A549 (cell line): ENCODE measurements around the gene RUFY2.
A peak's percentile ranks its signal among the peaks of the same experiment; 100 is the strongest.

ENCODE experiments used
- CEBPB ChIP-seq, 2 experiments: fragments of >200 bp in 1 of 2; sonication (Bioruptor Twin) in 1 of 2; formaldehyde crosslinking in 1 of 2; IDR thresholded peaks; 2 replicates each; pipeline ENCODE4 v1.6.1; 2012 to 2016
- EHF ChIP-seq: fragments of 250-450 bp; sonication (Bioruptor Pico); IDR thresholded peaks from 2 replicates; pipeline ENCODE4 v1.5.0; 2020; ENCODE audit warnings: mild to moderate bottlenecking
- JUNB ChIP-seq: fragments of >200 bp; sonication (Bioruptor Twin); formaldehyde crosslinking; IDR thresholded peaks from 2 replicates; pipeline ENCODE4 v1.6.1; 2016
- RCOR1 ChIP-seq: fragments of 150-350 bp; IDR thresholded peaks from 2 replicates; pipeline ENCODE4 v1.6.1; 2014; ENCODE audit warnings: antibody characterized with exemption, low read length, low read depth
- SMC3 ChIP-seq: fragments of >200 bp; sonication (Bioruptor Twin); formaldehyde crosslinking; IDR thresholded peaks from 3 replicates; pipeline ENCODE4 v1.6.1; 2018; ENCODE audit warnings: inconsistent platforms
- TF ChIP-seq, protein P1 (sequence below): fragments of >200 bp; sonication (Bioruptor Twin); formaldehyde crosslinking; IDR thresholded peaks from 3 replicates; pipeline ENCODE4 v1.5.1; 2016
- TF ChIP-seq, protein P2 (sequence below): IDR thresholded peaks from 2 replicates; pipeline ENCODE4 v1.6.1; 2012
- TF ChIP-seq, protein P3 (sequence below): fragments of 200-600 bp; sonication (generic); IDR thresholded peaks from 2 replicates; pipeline ENCODE4 v1.6.1; 2016; ENCODE audit warnings: antibody characterized with exemption, mild to moderate bottlenecking, moderate library complexity

DNA sequence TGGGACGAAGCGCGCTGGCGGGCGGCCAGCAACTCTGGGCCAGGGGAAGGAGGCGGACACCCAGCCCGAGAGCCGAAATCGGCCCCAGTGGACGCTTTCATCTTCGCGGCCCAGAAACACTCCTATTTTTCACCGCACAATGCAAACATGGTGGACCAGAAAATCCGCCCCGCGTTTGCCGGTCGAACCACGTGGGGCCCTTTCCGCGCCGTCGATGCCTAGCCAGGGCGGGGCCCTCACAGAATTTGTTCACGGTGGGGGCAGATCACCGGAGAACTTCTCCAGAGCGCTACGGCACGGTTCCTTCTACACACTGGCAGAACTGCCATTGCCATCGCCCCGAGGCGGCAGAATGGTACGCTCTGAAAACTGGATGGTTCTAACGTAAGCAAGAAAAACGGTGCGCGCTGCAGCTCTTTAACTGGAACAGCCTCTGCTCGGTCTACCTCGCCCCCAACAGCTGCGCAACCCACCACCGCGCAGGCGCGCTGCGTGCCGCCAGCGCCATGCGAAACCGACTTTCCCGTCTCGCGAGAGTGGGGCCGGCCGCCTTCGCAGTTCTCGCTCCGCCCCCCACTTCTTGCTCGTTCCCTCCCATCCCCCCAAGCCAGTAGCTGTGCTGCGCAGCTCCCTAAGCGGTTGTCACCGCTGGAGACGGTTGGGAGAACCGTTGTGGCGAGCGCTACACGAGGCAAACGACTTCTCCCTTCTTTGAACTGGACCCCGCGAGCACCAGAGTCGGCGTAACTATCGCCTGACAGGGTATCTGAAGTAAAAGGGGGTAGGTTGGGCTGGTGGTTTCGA lies 75.4 kb downstream of the RUFY2 start, which contains the start of gene HNRNPH3:
- TF ChIP-seq, protein P1, sequence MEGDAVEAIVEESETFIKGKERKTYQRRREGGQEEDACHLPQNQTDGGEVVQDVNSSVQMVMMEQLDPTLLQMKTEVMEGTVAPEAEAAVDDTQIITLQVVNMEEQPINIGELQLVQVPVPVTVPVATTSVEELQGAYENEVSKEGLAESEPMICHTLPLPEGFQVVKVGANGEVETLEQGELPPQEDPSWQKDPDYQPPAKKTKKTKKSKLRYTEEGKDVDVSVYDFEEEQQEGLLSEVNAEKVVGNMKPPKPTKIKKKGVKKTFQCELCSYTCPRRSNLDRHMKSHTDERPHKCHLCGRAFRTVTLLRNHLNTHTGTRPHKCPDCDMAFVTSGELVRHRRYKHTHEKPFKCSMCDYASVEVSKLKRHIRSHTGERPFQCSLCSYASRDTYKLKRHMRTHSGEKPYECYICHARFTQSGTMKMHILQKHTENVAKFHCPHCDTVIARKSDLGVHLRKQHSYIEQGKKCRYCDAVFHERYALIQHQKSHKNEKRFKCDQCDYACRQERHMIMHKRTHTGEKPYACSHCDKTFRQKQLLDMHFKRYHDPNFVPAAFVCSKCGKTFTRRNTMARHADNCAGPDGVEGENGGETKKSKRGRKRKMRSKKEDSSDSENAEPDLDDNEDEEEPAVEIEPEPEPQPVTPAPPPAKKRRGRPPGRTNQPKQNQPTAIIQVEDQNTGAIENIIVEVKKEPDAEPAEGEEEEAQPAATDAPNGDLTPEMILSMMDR = no peak
- TF ChIP-seq EHF (CRISPR knock-in tag) (0 out of 2 replicates have a peak, but pooled peaks have one; percentile 44), JUNB (no peak), RCOR1 (no peak), CEBPB (IDR thresholded peaks at IDR 0.05) (peak in 1 of 2 experiments; percentile 62; a peak in 2 of 4 replicates), SMC3 (no peak)
- TF ChIP-seq, protein P2, sequence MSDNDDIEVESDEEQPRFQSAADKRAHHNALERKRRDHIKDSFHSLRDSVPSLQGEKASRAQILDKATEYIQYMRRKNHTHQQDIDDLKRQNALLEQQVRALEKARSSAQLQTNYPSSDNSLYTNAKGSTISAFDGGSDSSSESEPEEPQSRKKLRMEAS = peak; percentile 98
- TF ChIP-seq, protein P3, sequence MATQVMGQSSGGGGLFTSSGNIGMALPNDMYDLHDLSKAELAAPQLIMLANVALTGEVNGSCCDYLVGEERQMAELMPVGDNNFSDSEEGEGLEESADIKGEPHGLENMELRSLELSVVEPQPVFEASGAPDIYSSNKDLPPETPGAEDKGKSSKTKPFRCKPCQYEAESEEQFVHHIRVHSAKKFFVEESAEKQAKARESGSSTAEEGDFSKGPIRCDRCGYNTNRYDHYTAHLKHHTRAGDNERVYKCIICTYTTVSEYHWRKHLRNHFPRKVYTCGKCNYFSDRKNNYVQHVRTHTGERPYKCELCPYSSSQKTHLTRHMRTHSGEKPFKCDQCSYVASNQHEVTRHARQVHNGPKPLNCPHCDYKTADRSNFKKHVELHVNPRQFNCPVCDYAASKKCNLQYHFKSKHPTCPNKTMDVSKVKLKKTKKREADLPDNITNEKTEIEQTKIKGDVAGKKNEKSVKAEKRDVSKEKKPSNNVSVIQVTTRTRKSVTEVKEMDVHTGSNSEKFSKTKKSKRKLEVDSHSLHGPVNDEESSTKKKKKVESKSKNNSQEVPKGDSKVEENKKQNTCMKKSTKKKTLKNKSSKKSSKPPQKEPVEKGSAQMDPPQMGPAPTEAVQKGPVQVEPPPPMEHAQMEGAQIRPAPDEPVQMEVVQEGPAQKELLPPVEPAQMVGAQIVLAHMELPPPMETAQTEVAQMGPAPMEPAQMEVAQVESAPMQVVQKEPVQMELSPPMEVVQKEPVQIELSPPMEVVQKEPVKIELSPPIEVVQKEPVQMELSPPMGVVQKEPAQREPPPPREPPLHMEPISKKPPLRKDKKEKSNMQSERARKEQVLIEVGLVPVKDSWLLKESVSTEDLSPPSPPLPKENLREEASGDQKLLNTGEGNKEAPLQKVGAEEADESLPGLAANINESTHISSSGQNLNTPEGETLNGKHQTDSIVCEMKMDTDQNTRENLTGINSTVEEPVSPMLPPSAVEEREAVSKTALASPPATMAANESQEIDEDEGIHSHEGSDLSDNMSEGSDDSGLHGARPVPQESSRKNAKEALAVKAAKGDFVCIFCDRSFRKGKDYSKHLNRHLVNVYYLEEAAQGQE = peak; percentile 100
